Measurements from ENCODE around the gene ATP6V1F.

DNA sequence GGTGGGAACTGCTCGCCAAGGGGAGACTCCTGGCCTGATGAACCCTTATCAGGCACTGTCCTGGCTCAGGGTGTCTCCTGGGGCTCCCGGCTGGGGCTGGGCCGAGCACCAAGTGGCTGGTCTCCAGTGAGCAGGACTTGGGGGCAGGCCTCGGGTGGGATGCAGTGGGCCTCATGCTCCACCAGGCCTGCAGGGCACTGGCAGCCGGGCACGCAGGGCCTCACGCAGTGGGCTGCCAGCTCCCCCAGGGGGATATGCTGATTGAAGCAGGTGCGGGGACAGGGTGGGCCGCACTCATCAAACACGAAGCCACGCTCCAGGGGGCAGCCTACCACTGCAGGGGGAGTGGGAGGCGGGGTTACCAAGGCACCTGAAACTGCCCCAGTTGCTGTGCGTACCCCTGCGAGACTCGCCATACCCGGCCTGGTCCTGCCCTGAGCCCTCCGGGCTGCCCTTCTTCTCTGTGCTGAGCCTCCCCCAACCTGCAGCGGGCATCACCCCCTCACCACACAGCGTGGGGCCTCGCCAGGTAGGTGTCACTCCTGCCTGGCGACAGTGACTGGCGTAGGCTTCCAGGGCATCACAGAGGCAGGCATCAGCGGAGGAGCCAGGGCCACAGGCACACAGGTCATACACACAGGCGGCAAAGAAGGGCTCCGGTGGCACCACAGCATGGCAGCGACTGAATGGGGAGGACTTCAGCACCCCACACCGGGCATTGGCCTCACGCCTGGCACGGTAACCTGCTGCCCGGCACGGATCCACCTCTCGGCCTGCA lies 14.5 kb downstream of the ATP6V1F start:
- TF ChIP-seq, protein P1, sequence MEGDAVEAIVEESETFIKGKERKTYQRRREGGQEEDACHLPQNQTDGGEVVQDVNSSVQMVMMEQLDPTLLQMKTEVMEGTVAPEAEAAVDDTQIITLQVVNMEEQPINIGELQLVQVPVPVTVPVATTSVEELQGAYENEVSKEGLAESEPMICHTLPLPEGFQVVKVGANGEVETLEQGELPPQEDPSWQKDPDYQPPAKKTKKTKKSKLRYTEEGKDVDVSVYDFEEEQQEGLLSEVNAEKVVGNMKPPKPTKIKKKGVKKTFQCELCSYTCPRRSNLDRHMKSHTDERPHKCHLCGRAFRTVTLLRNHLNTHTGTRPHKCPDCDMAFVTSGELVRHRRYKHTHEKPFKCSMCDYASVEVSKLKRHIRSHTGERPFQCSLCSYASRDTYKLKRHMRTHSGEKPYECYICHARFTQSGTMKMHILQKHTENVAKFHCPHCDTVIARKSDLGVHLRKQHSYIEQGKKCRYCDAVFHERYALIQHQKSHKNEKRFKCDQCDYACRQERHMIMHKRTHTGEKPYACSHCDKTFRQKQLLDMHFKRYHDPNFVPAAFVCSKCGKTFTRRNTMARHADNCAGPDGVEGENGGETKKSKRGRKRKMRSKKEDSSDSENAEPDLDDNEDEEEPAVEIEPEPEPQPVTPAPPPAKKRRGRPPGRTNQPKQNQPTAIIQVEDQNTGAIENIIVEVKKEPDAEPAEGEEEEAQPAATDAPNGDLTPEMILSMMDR (IDR thresholded peaks at IDR 0.05) = no peak
- TF ChIP-seq EZH2phosphoT487 (IDR thresholded peaks at IDR 0.05) = no peak
